CD4-positive, alpha-beta T cell treated with Interleukin-2 at 100 ng/mL for 4 hours (primary cell): ENCODE results near the gene EDEM3.
"Not testable (repeated sequence)": the region's sequence is repeated elsewhere in the genome, so short reads cannot be mapped to it uniquely, and the experiment has no call there.

Experiments
- DNase-seq: peaks from one replicate; pipeline ENCODE4 v3.0.0-alpha.2; 2020; ENCODE audit warnings: low spot score

Gene EDEM3

DNA sequence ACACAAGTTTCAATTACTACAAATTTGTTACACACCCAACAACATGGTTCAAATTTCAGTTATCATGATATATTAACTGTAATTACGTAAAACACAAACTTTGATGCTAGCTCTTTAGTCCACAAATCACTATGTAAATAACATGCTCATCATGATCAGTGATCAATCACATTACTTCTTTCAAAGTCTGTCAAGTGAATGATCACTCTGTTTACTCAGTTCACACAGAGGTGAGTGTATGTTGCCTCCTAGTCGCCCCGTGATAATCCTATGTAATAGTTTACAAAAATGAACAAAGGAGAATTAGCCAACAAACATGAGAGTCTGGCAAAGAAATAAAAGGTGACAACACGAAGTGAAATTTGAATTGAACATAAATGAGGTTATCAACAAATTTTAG lies 14.3 kb downstream of the EDEM3 start:
- no peak for DNase-seq

DNA sequence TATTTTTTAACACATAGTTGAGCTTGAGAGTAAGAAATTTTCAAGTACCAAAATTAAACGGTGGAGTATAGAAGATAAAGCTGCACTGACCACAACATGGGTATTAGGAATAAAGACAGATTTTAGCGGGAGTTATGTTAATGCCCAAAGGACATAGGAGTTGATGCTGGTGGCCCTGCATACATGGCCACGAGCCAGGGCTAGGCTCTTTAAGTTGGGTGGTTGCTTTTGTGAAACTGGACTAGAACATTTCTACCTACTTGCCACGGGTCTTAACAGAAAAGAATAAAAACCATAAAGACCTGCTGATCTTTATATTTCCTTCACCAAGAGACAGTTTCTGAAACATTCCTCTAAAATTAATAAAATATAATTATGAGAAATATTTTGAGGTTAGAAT lies 14.9 kb downstream of the EDEM3 start:
- DNase-seq = no peak

DNA sequence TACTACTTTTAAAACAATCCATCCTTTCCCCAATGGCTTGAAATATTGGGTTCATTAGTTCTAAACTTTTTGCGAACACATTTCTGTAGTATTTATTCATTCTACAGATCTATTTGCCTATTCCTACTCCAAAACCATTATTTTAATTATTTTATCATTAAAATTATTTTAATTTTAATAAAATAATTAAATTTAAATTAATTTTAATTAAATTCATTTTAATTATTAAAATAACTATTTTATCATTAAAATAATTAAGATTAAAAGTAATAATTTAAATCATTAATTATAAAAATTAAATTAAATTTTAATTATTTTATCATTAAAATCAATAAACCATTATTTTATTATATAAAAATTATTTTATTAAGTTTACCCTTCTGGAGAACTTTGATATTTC lies 15.6 kb downstream of the EDEM3 start:
- no peak for DNase-seq

DNA sequence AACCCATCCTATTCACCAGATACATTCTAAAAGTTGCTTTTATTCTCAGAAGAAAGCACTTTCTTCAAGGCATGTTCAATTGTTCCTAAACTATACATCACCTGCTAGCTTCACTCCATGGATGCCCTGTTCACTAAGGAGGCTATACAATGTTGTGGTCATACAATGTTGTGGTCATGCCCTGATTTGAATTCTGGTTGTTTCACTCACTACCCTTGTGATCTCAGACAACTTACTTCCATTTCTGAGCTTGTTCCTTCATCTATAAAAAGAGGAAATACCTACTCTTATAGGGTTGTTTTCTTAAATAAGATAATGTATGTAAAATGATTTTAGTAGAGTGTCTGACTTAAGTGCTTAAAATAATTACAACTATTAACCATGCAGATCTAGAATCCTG lies 19.7 kb downstream of the EDEM3 start:
- no peak for DNase-seq

DNA sequence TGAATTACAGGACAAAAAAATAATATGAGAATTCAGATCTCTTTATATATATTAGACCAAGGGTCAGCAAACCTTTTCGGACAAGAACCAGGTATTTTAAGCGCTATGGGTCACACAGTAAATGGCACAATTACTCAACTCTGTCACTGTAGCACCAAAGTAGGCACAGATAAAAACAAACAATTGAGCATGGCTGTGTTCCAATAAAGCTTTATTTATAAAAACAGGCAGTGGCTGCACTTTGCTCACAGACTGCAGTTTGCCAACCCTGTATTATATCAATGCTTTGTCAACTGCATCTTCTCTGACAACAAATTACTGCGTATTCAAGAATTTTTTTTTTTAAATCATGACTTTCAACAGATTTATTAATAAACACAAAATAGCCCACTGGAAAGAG lies 29.8 kb downstream of the EDEM3 start:
- DNase-seq = no peak

DNA sequence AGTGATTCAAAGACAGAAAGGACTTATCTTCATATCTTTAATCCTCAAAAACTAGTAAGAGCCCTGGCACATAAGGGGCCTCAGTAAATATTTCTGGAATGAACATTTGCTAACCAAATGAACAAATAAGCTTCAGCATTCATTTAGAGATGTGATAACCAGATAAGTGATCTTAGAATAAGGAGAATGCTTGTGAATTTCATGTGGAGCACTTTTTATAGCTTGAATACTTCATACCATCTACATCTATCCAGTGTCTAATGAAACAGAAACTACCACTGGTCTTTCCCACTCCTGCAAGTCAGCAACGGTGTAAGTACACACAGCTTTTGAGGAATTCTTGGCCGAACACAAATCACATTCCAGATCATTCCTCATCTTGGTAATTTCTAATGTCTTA lies 38.5 kb downstream of the EDEM3 start:
- no peak for DNase-seq

DNA sequence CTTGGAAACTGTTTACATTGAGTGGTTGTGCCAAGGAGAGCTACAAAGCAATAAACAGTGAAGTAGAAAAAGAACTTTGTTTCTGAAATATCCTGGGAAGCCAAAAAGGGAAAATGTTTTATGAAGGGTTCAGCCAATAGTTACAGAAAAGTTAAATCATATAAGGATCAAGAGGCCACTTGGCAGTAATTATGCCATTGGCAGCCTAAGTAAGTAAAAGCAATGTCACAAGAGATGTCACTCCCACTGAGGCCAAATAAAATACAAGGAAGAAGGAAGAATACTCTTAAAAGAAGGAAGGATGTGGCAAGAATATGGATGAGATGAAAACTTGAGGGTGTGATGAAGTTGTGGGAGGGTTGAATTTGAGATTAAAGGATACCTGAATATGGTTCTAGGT lies 45.2 kb downstream of the EDEM3 start:
- DNase-seq = no peak

DNA sequence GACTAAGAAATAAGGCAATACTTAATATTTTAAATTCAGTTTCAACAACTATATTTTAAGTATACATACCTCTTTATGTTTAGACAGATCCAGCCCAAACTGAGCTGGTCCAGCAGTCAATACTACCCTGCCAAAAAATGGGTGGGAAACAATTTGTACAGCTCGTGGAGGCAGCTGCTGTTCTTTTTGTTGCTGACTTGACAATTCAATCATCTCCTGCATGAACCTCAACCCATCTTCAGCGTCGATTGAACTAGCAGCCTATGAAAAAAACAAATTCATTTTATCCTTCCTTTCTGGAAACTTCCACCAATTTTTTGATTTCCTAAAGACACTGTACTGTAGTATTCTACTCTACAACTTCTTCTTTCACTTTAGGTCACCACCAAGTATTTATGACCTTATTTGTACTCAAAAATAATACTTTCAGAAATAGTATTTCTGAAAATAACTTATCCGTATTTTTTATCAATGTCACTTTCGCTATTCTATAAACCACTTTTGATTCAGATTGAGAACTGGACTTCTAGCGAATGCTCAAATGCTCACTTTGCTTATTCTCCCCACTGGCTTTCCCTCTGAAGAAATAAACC lies 46.5 kb downstream of the EDEM3 start:
- no peak for DNase-seq

DNA sequence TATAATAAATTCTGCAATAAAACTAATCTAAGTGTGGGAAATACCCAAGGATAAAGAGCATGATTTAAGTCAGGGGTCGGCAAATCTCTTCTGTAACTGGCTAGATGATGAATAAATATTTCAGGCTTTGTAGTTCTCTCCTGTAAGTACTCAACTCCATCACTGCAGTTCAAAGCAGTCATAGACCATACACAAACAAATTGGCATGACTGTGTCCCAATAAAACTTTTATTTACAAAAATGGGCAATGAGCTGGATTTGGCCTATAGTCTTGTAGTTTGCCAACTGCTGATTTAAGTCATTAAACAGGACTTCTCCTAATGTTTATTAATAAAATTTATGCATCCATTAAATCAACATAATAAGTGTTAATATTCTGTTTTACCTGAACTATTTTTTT lies 49.4 kb downstream of the EDEM3 start:
- DNase-seq = no peak

DNA sequence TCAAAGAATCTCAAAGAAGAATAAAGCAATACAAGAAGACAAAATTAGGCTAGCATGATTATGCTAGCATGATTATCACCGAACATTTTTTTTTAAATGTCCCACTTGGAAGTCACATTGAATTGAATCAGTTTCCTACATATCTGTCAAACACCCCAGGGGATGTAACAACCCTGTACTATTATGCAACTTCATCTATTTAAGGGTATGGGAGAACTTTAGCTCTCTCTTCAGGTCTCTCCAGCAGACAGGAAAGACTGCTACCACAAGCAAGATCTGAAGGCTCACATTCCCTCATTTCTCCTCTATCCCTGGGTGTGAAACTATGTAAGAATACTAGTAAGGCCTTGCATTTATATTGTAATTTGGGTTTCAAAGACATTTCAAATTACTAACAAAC lies 52.8 kb downstream of the EDEM3 start:
- DNase-seq = no peak

DNA sequence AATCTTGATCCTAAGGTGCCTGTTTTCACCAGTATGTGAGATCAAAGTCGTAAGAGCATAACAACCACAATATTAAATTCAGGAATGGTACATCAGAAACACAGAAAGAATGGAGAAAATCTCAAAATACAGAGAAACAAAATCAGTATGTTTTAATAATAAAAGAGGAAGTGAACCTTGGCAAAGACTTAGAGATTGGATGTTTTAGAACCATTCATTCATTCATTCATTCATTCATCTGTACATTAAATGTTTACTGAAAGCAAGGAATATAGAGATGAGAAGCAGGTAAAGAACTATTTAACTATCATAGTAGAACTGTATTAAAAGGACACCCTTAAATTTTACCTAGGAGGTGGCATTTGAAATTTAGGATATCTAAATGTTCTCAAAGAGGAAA lies 55.7 kb downstream of the EDEM3 start:
- no peak for DNase-seq

DNA sequence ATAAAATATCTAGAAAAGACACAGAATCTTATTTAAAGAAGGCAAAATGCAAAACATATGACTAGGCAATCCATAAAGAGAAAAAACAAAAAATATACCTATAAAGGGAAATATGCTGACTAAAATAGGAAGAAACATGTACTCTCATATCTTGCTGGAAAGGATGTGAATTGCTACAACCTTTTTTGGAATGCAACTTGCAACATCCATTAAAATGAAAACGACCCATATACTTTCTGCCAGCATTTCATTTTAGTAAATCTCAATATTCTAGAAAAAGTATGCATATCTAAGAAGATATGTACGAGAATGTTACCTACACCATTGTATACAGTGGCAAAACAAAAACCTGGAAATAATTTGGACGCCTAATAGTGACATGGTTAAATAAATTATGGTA lies 56.6 kb downstream of the EDEM3 start:
- DNase-seq = no peak

DNA sequence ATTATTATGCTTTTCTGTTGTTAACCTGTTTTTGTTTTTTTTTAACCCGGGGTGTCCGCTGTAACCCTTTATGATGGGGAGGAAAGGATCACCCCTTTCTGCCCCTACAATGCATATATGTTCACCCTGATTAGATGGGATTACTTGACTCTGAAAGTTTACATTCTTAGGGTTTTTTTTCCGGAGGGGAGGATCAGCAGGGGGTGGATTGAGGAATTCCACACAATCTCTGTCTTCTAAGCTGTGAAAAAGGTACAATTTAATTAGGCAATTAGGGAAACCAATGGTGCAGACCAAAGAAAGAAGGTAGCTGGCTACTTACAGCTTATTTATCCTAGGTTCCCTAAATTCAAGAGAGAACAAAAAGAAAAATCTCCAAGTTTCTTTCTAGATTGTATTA lies 58.3 kb downstream of the EDEM3 start:
- no peak for DNase-seq

DNA sequence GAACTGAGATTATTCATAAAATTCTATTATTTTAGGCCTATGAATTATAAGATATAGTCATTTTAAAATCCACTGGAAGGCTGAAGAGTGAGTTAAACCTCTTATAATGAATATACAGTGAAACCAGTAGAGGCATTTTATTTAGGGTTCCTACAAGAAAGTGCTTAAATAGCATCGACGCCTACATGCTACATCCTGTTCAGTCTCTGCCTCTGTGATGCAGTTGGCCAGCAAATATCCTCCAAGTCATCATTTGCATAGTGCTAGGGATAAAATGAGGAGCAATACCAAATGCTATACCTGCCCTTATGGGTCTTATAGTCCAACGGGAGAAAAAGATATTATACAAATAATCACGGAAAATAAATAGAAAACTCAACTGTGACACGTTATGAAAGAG lies 59.6 kb downstream of the EDEM3 start:
- DNase-seq = no peak

DNA sequence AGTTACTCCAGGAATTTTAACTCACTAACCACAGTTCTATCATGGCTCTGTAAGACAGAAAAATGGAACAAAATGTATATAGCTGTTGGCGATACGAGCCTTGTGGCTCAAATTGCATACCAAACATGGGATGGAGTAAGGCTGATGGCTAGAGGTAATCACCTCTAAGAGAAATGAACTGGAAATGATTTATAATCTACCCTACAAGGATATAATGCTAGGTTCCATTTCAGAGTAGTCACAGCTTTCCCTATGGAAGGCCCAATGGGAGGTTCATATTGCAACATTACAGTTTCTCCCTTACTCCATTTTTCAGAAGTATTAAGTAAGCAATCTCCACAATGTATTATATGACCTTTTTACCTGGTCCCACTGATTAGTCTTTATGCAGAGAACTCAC lies 61.6 kb downstream of the EDEM3 start:
- no peak for DNase-seq

DNA sequence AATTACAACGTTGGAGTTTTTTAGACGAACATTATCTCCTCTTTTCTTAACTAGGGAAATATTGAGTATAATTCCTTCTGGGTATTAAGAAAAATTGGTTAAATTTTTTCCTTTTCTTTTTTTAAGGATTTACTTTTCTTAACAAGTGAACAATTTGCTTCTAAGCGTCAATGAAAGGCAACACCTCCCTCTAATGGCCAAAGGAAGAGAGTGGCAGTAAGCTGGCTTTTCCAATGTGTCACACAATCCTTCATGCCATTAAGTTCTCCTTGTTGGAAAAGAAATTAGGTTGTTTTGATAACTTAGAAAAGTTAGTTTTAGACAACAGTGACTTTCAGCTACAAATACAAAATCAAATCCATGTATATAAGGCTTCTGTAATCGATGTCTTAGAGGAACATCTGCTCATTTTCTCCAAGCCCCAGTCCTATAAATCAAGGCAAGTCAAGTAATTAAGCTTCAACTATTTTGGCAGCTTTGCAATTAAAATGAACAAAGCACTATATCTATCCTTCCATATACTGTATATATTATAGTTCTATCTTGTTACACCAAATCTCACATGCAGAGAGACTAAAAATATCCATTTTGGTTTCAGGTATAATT lies 62.8 kb downstream of the EDEM3 start:
- DNase-seq = no peak

DNA sequence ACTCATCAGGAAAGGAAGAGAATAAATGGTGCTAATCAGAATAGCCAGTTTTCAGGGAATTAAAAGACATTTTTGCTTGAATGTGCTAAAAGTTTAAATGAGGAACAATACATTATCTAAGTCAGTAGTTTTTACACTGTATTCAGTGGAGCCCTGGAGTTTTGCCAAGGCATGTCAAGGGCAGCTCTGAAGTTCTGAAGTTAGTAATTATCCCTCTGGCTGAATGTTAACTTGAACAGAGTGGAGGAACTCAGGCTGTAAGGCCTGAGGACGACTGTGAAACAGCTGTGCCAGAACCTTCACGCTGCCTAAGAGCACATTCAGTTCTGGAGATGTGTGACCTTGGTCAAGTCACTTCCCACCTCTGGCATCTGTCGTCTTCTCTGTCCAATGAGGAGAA lies 68.1 kb downstream of the EDEM3 start:
- DNase-seq = no peak

DNA sequence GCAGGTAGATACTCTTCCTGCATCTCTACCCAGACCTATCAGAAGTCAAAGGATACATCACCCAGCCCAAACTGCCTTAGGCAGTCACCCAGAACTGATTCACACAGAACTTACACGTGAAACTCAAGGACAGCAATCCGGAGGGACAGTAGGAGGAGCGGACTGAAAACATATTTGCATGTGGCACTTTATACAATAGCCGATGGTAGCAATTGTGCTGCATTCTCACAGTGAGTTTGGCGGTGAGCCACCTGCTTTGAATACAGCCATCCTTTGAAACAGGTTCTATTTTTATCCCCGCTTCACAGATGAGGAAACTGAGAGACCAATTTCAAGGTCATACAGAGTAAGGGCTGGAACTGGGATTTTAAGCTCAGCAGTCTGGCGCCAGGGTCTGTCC lies 69.5 kb downstream of the EDEM3 start:
- DNase-seq = no peak

DNA sequence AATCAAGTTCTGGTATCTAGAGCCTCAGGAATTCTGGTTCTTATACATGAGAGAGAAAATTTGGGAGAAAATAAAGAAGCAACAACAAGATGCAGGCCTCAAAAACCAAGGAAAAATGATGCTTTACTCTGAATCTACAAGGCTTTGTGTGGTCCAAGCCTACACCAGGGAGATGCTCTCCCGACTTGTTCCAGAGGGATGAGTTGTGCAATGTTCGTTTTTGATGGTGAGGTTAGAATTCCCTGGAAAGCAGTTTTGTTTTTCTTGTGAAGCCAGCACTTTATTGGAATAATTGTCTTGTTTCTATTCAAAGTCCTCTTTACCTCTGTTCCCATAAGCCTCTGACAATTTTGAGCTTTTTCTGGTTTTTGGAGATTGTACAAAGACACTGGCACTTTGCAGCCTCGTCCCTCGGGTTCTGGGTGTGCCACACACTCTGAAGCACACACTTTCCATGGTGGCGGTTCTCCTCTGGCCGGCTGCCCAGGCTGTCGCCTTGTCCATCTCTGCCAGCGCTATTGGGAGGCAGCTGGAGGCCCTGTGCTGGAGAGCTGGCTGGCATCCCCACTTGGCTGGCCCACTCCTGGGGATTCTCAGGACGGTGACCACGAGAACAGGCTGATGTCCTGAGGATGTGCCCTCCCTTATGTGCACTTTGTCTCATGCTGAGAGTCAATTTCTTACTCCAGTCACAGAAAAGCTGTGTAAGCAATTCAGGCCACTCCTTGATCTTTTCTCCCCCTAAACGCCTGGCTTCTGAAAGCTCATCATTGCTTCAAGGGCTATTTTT lies 70.2 kb downstream of the EDEM3 start:
- no peak for DNase-seq

DNA sequence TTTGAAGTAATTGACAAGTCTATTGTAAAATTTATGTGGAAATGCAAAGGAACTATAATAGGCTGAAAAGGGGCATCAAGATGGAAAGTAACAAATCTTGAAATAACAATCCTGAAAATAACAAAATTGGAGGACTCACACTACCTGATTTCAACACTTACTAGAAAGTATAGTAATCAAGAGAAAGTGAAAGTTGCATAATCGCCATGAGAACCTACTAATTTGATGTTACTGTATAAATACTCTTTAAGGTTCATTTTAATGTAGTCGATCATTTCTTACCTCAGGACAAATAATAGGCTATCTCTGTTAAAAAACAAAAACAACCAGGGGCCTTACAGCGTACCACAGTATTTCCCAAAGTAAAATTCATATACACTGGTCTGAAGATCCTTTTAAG lies 71.7 kb downstream of the EDEM3 start:
- no peak for DNase-seq

DNA sequence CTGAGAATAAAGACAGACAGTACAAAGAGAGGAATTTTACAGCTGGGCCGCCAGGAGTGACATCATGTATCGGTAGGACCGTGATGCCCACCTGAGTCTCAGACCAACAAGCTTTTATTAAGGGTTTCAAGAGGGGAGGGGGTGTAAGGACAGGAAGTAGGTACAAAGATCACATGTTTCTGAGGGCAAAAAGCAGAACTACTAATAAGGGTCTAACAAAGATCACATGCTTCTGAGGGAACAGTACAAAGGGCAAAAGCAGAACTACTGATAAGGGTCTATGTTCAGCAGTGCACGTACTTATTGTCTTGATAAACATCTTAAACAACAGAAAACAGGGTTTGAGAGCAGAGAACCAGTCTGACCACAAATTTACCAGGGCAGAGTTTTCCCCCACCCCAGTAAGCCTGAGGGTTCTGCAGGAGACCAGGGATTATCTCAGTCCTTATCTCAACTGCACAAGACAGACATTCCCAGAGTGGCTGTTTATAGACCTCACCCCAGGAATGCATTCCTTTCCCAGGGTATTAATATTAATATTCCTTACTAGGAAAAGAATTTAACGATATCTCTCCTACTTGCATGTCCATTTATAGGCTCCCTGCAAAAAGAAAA lies 73.9 kb downstream of the EDEM3 start:
- not testable (repeated sequence) for DNase-seq

DNA sequence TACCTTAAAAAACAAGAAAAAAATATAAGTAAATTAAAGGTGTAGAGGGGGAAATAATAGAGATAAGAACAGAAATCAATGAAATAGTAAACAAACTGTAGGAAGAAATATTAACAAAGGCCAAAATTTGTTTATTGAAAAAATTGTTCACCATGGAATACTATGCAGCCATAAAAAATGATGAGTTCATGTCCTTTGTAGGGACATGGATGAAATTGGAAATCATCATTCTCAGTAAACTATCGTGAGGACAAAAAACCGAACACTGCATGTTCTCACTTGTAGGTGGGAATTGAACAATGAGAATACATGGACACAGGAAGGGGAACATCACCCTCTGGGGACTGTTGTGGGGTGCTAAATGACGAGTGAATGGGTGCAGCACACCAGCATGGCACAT lies 75.2 kb downstream of the EDEM3 start:
- DNase-seq = not testable (repeated sequence)

DNA sequence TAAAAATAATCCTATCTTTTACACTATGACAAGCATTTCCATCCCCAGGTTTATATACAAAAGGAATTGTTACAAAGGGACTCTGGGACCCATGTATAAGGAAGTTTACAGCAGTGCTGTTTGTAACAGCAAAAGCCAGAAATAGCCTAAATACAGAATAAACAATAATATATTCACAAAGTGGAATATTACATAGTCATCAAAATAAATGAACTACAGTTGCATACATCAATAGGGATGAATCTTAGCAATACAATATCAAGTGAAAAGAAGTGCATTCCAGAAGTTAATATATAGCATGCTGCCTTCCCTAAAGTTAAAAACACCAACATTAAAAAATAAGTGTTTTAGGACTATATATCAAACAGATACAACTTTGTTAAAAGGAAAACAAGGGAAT lies 77.3 kb downstream of the EDEM3 start:
- no peak for DNase-seq
